Osteoblast (primary cell): ENCODE results near the gene ZNF841. TPM values are rescaled to one million over a fixed set of nuclear protein-coding genes. Genes with fewer than 3 reads are reported as not detected.

Experiments
- DNase-seq: peaks from one replicate; pipeline ENCODE4 v3.0.0; 2011; ENCODE audit warnings: low spot score, mixed read lengths; ENCODE audit not compliant: insufficient read length; ENCODE audit errors: missing footprints
- H2AFZ ChIP-seq: 2 replicates; pipeline ENCODE4 v1.6.0; 2011; ENCODE audit warnings: mild to moderate bottlenecking, low read length
- H3K27ac ChIP-seq: 2 replicates; pipeline ENCODE4 v1.5.1; 2011; ENCODE audit warnings: mild to moderate bottlenecking, low read depth, low read length, moderate library complexity
- H3K27me3 ChIP-seq: 2 replicates; pipeline ENCODE4 v1.6.0; 2012; ENCODE audit warnings: mild to moderate bottlenecking, control low read depth, inconsistent platforms, low read length, moderate library complexity; ENCODE audit not compliant: insufficient read depth
- H3K36me3 ChIP-seq: 2 replicates; pipeline ENCODE4 v1.5.1; 2011; ENCODE audit warnings: mild to moderate bottlenecking, low read length, control low read depth, moderate library complexity; ENCODE audit not compliant: insufficient read depth
- H3K4me1 ChIP-seq: 2 replicates; pipeline ENCODE4 v1.5.1; 2011; ENCODE audit warnings: mild to moderate bottlenecking, low read length, control low read depth, moderate library complexity; ENCODE audit not compliant: insufficient read depth
- H3K4me2 ChIP-seq: 2 replicates; pipeline ENCODE4 v1.6.0; 2011; ENCODE audit warnings: mild to moderate bottlenecking, low read length; ENCODE audit not compliant: insufficient read depth
- H3K4me3 ChIP-seq: fragments of 200-600 bp; sonication (generic); 3 replicates; pipeline ENCODE4 v1.5.1; 2012; ENCODE audit warnings: mild to moderate bottlenecking, low read length, inconsistent platforms; ENCODE audit not compliant: insufficient read depth
- H3K79me2 ChIP-seq: 2 replicates; pipeline ENCODE4 v1.6.0; 2012; ENCODE audit warnings: mild to moderate bottlenecking, low read length, control low read depth, inconsistent platforms; ENCODE audit not compliant: insufficient read depth
- H3K9me3 ChIP-seq: 2 replicates; pipeline ENCODE4 v1.5.1; 2011; ENCODE audit warnings: low read depth, low read length, control low read depth
- H4K20me1 ChIP-seq: 2 replicates; pipeline ENCODE4 v1.6.0; 2012; ENCODE audit warnings: mild to moderate bottlenecking, low read length, control low read depth; ENCODE audit not compliant: insufficient read depth
- total RNA-seq: library from RNA; depleted of rRNA; stranded (reverse); fragments of >200 nt; gene quantifications from 2 replicates; pipeline ENCODE4 v1.2.3, GENCODE V29; 2012
- TF ChIP-seq, protein P1 (sequence below): IDR thresholded peaks from 2 replicates; pipeline ENCODE4 v1.5.1; 2011; ENCODE audit warnings: mild to moderate bottlenecking, low read depth, low read length, moderate library complexity; ENCODE audit errors: extremely low read depth

Gene ZNF841
- total RNA-seq, 1 donor = 27.9 TPM

DNA sequence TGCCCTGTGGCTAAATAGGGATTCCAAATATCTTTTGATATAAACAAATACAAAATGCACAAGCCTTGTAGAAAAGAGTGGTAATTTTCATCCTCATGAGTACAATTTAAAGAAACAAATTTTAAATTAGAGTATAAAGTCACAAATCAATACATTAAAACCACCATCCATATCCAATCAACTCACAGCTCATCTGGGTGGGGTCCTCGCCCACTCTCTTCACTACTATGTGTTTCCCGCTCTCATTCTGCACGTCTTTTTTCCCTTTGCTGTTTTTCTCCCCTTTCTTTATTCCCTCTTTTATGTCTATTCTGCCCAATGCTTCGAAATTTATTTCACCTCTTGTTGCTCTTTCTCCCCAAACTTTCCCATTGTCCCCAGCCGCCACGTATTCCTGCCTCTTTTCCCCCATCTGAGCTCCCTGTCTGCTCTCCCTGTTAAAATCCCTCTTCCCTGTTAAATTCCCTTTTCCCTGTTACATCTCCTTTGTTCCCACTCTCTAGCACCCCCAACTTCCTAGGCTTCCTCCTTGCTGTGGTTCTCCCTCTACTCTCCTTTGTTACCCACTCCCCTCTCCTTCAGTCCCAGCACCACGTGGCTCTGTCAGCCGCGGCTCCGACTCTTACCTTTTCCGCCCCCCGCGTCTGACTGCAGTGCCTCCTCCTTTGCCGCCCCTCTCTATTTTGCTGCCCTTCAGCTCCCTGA is 42.9 kb upstream of the ZNF841 start:
- H2AFZ ChIP-seq = peak overlapping the region; percentile 99
- DNase-seq = no peak
- H3K36me3 ChIP-seq = peaks cover 3% of the 10 kb centered on the region
- peaks cover 4% of the 10 kb centered on the region for H4K20me1 ChIP-seq
- H3K27ac ChIP-seq = peak overlapping the region; percentile 84
- H3K79me2 ChIP-seq = peaks cover 53% of the 10 kb centered on the region
- TF ChIP-seq, protein P1, sequence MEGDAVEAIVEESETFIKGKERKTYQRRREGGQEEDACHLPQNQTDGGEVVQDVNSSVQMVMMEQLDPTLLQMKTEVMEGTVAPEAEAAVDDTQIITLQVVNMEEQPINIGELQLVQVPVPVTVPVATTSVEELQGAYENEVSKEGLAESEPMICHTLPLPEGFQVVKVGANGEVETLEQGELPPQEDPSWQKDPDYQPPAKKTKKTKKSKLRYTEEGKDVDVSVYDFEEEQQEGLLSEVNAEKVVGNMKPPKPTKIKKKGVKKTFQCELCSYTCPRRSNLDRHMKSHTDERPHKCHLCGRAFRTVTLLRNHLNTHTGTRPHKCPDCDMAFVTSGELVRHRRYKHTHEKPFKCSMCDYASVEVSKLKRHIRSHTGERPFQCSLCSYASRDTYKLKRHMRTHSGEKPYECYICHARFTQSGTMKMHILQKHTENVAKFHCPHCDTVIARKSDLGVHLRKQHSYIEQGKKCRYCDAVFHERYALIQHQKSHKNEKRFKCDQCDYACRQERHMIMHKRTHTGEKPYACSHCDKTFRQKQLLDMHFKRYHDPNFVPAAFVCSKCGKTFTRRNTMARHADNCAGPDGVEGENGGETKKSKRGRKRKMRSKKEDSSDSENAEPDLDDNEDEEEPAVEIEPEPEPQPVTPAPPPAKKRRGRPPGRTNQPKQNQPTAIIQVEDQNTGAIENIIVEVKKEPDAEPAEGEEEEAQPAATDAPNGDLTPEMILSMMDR = no peak
- H3K4me3 ChIP-seq = peak overlapping the region; percentile 86
- peak overlapping the region; percentile 91 for H3K4me2 ChIP-seq
- peaks cover 6% of the 10 kb centered on the region for H3K4me1 ChIP-seq
- H3K27me3 ChIP-seq = no peaks in the 10 kb centered on the region
- peaks cover 7% of the 10 kb centered on the region for H3K9me3 ChIP-seq

DNA sequence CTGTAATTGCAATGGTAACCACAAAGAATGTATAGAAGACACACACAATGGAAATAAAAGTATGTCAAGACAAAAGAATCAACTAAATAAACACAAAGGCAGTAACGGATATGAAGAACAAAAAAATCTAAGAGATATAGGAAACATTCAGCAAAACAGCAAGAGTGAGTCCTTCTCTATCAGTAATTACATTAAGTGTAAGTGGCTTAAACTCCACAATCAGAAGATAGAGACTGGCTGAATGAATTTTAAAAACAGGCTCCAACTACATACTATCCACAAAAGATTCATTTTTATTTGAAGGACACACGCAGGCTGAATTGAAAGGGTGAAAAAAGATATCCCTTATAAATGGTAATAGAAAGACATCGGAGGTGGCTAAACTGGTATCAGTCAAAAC is 24.7 kb upstream of the ZNF841 start:
- no peaks in the 10 kb centered on the region for H3K27me3 ChIP-seq
- TF ChIP-seq, protein P1 = no peak
- H3K36me3 ChIP-seq = peaks cover 95% of the 10 kb centered on the region
- H3K4me1 ChIP-seq = no peaks in the 10 kb centered on the region
- peaks cover 38% of the 10 kb centered on the region for H3K9me3 ChIP-seq
- no peak overlapping the region for H3K4me3 ChIP-seq
- peaks cover 2% of the 10 kb centered on the region for H3K79me2 ChIP-seq
- no peak for DNase-seq
- H2AFZ ChIP-seq = no peak overlapping the region
- H3K4me2 ChIP-seq = no peak overlapping the region
- no peak overlapping the region for H3K27ac ChIP-seq
- H4K20me1 ChIP-seq = no peaks in the 10 kb centered on the region

DNA sequence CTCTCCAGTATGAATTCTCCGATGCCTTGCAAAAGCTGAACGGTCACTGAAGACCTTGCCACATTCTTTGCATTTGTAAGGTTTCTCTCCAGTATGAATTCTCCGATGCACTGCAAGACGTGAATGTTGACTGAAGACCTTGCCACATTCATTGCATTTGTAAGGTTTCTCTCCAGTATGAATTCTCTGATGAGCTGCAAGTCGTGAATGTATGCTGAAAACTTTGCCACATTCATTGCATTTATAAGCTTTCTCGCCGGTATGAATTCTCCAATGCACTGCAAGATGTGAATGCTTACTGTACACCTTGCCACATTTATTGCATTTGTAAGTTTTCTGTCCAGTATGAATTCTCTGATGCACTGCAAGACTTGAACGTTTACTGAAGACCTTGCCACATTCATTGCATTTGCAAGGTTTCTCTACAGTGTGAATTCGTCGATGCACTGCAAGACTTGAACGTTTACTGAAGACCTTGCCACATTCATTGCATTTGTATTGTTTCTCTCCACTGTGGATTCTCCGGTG is 20.0 kb upstream of the ZNF841 start:
- Histone ChIP-seq H3K4me2 (no peak overlapping the region), H3K79me2 (no peaks in the 10 kb centered on the region), H4K20me1 (no peaks in the 10 kb centered on the region), H2AFZ (no peak overlapping the region), H3K9me3 (peaks cover 67% of the 10 kb centered on the region), H3K27ac (no peak overlapping the region), H3K27me3 (no peaks in the 10 kb centered on the region), H3K36me3 (peaks cover 54% of the 10 kb centered on the region), H3K4me1 (no peaks in the 10 kb centered on the region), H3K4me3 (no peak overlapping the region)
- no peak for DNase-seq
- TF ChIP-seq, protein P1 = no peak

DNA sequence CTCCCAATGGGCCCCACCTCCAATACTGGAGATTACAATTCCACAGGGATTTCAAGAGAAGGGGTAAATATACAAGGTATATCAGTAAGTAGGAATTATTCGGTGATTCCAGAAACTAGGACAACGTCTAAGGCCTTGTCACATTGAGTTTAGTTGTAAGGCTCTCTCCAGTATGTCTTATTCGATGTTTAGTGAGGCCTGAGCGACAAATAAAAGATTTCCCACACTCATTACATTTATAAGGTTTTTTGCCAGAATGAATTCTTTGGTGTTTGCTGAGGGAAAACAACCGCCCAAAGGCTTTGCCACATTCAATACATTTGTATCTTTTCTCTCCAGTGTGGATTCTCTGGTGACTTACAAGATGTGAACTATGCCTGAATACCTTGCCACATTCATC is 19.1 kb upstream of the ZNF841 start:
- no peaks in the 10 kb centered on the region for H3K4me1 ChIP-seq
- H2AFZ ChIP-seq = no peak overlapping the region
- H3K4me2 ChIP-seq = no peak overlapping the region
- peaks cover 47% of the 10 kb centered on the region for H3K36me3 ChIP-seq
- TF ChIP-seq, protein P1 = no peak
- H4K20me1 ChIP-seq = no peaks in the 10 kb centered on the region
- H3K27me3 ChIP-seq = no peaks in the 10 kb centered on the region
- no peak for DNase-seq
- no peak overlapping the region for H3K27ac ChIP-seq
- no peaks in the 10 kb centered on the region for H3K79me2 ChIP-seq
- H3K9me3 ChIP-seq = peaks cover 63% of the 10 kb centered on the region
- H3K4me3 ChIP-seq = no peak overlapping the region
